ENCODE measurements around the gene INPP5D.

GRCh38 chr2:233213975-233214374, 153.8 kb downstream of the INPP5D start:
- TF ChIP-seq CTCF (IDR thresholded peaks at IDR 0.05; ENCODE audit: insufficient read depth, low read length) (no peak), REST (IDR thresholded peaks at IDR 0.05; ENCODE audit: insufficient replicate concordance, low read depth) (no peak), POLR2AphosphoS5 (IDR thresholded peaks at IDR 0.05; ENCODE audit: low read depth) (no peak), SPI1 (IDR thresholded peaks at IDR 0.05; ENCODE audit: borderline replicate concordance, low read depth) (no peak), GABPA (IDR thresholded peaks at IDR 0.05; ENCODE audit: low read depth) (no peak)

Measured in HL-60 (cell line).